WI38 (cell line): ENCODE results near the gene FOSL1.
A peak's percentile ranks its signal among the peaks of the same experiment; 100 is the strongest.

Experiments used
- H3K4me3 ChIP-seq: 2 replicates; pipeline ENCODE4 v1.5.1; 2011; ENCODE audit warnings: low read depth, mild to moderate bottlenecking, control low read depth, low read length
- TF ChIP-seq, protein P1 (sequence below): IDR thresholded peaks from 2 replicates; pipeline ENCODE4 v1.5.1; 2012; ENCODE audit warnings: low read depth, mild to moderate bottlenecking, control low read depth, low read length

FOSL1 gene

GRCh38 chr11:65903068-65903481 lies 2.9 kb upstream of the FOSL1 start:
- H3K4me3 ChIP-seq = peak overlapping the region; percentile 24; the same call in 1 of the 2 replicates
- TF ChIP-seq, protein P1, sequence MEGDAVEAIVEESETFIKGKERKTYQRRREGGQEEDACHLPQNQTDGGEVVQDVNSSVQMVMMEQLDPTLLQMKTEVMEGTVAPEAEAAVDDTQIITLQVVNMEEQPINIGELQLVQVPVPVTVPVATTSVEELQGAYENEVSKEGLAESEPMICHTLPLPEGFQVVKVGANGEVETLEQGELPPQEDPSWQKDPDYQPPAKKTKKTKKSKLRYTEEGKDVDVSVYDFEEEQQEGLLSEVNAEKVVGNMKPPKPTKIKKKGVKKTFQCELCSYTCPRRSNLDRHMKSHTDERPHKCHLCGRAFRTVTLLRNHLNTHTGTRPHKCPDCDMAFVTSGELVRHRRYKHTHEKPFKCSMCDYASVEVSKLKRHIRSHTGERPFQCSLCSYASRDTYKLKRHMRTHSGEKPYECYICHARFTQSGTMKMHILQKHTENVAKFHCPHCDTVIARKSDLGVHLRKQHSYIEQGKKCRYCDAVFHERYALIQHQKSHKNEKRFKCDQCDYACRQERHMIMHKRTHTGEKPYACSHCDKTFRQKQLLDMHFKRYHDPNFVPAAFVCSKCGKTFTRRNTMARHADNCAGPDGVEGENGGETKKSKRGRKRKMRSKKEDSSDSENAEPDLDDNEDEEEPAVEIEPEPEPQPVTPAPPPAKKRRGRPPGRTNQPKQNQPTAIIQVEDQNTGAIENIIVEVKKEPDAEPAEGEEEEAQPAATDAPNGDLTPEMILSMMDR = no peak

GRCh38 chr11:65900899-65901180 lies 652 bp upstream of the FOSL1 start:
- peak overlapping the region; percentile 93 for H3K4me3 ChIP-seq
- TF ChIP-seq, protein P1 = no peak

DNA sequence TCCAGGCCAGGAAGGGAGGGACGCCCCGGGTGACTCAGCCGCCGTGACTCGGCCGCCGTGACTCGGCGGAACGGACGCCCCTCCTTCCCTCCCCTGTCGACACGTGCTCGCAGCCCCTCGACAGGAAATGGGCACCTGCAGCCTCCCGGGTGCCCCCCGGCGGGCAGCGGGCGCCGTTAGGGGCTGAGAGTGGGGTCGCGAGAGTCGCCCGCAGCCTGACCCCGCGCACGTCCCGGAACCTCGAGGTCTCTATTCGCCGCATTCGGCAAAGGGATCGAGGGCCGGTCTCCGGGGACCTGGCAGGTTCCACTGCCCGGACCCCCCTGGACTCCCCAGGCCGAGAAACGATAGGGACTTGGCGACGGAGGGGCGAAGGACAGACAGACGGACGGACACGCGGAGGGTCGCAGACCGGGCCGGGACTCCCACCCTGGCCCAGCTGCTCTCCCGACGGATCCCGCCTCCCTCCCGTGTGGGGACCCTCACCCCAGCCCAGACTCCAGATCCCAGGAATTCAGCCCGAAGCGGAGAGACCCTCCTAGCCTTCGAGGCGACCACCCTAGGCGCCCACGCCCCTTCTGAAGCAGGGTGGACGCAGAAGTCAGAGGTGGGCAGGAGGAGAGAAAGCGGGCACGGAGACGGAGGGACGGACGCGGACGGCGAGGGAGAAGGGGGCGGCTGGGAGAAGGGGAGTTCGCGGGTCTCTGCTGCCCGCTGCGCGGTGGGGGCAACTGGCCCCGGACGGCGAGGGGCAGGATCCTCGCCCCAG lies 648 bp downstream of the FOSL1 start:
- TF ChIP-seq, protein P1 = no peak

DNA sequence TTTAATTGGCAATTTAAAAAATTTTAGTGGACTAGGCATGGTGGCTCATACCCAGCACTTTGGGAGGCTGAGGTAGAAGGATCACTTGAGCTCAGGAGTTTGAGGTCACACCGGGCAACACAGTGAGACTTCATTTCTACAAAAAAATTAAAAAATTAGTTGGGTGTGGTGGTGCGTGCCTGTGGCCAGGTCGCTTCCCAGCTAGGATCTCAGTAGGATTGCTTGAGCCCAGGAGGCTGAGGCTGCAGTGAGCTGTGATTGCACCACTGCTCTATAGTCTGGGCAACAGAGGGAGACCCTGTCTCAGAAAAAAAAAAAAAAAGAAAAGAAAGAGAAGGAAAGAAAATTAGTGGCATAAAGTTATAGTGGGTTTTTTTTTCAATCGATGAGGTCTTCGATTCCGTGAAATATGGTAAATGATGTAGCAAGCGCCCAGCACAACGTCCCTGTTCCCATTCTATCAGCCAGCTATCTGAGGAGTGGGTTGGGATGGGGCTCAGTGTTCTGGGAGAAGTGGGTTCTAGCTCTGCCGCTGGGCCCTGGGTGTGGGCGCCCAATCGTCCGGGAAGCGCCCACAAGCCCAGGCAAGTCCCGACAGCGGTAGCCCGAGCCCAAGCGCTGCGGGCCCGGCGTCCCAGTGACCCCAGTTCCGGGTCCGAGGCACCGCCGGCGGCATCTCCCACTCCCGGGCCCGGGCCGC lies 1.4 kb downstream of the FOSL1 start:
- TF ChIP-seq, protein P1 = no peak
- peak overlapping the region; percentile 93 for H3K4me3 ChIP-seq

More for the DNA sequence above, 648 bp downstream of the FOSL1 start:
- H3K4me3 ChIP-seq = peak overlapping the region; percentile 93

GRCh38 chr11:65897020-65897471 lies 3.1 kb downstream of the FOSL1 start:
- TF ChIP-seq, protein P1 = no peak
- peak overlapping the region; percentile 93 for H3K4me3 ChIP-seq

GRCh38 chr11:65896034-65896999 lies 3.9 kb downstream of the FOSL1 start:
- TF ChIP-seq, protein P1 = no peak
- H3K4me3 ChIP-seq = peak overlapping the region; percentile 93
